Esophagus muscularis mucosa (tissue), 4 donors: ENCODE measurements around the gene HEATR1.

Experiments
- CTCF ChIP-seq, 3 experiments: fragments of 200-600 bp in 2 of 3; fragments of 450-650 bp in 1 of 3; sonication (generic) in 2 of 3; IDR thresholded peaks; one replicate each; pipeline ENCODE4 v1.5.1; 2017 to 2019; ENCODE audit warnings: antibody characterized with exemption in 3 of 3, mild to moderate bottlenecking in 2 of 3, moderate library complexity in 1 of 3
- EP300 ChIP-seq: sonication (generic); formaldehyde crosslinking; IDR thresholded peaks from one replicate; pipeline ENCODE4 v1.6.1; 2017; ENCODE audit warnings: antibody characterized with exemption
- POLR2A ChIP-seq: fragments of 450-650 bp; IDR thresholded peaks from one replicate; pipeline ENCODE4 v1.6.1; 2017; ENCODE audit warnings: antibody characterized with exemption, moderate library complexity, mild to moderate bottlenecking, low read depth

- TF ChIP-seq POLR2A = no peak
- TF ChIP-seq CTCF (IDR thresholded peaks at IDR 0.05) = no peak
- no peak for TF ChIP-seq EP300
Measured at GRCh38 chr1:236534151-236534651, 70.1 kb downstream of the HEATR1 start.
